Liver (tissue), 9 donors: Measurements from ENCODE around the gene IL37. TPM values are rescaled to one million over a fixed set of nuclear protein-coding genes. Genes with fewer than 3 reads are reported as not detected.
"Not testable (repeated sequence)": the region's sequence is repeated elsewhere in the genome, so short reads cannot be mapped to it uniquely, and the experiment has no call there.

Experiments
- DNase-seq: peaks from one replicate; pipeline ENCODE4 v3.0.0-alpha.2; 2017; ENCODE audit warnings: low spot score
- H3K27ac ChIP-seq, 2 donors: one replicate each; pipeline ENCODE4 v1.7.0; 2013; ENCODE audit warnings: inconsistent platforms in 2 of 2, low read length in 2 of 2, control low read depth in 1 of 2, low read depth in 1 of 2, mild to moderate bottlenecking in 1 of 2
- H3K27me3 ChIP-seq, 4 donors: one replicate each; pipeline versions ENCODE4 v1.6.1 to v1.7.0; 2013; ENCODE audit warnings: low read length in 3 of 4, inconsistent platforms in 1 of 4, mild to moderate bottlenecking in 1 of 4, moderate library complexity in 1 of 4; ENCODE audit not compliant: control insufficient read depth in 4 of 4, insufficient read depth in 4 of 4
- H3K36me3 ChIP-seq, 4 donors: one replicate each; pipeline versions ENCODE4 v1.6.1 to v1.7.0; 2013; ENCODE audit warnings: low read length in 3 of 4, mild to moderate bottlenecking in 3 of 4, low read depth in 1 of 4, moderate library complexity in 1 of 4; ENCODE audit not compliant: control insufficient read depth in 4 of 4, insufficient read depth in 3 of 4
- H3K4me1 ChIP-seq, 4 donors: one replicate each; pipeline versions ENCODE4 v1.6.1 to v1.7.0; 2013; ENCODE audit warnings: low read length in 3 of 4, mild to moderate bottlenecking in 3 of 4, moderate library complexity in 1 of 4; ENCODE audit not compliant: control insufficient read depth in 4 of 4, insufficient read depth in 4 of 4
- H3K4me3 ChIP-seq, 3 donors: one replicate each; pipeline versions ENCODE4 v1.6.1 to v1.7.0; 2013; ENCODE audit warnings: low read length in 3 of 3, control low read depth in 1 of 3, low read depth in 1 of 3, mild to moderate bottlenecking in 1 of 3
- H3K9ac ChIP-seq, 2 donors: one replicate each; pipeline ENCODE4 v1.7.0; 2013; ENCODE audit warnings: low read length in 2 of 2, mild to moderate bottlenecking in 2 of 2, moderate library complexity in 2 of 2, control low read depth in 1 of 2, low read depth in 1 of 2
- H3K9me3 ChIP-seq, 4 donors: one replicate each; pipeline versions ENCODE4 v1.6.1 to v1.7.0; 2013; ENCODE audit warnings: low read length in 3 of 4; ENCODE audit not compliant: control insufficient read depth in 4 of 4
- ATF3 ChIP-seq: IDR thresholded peaks from 2 replicates; pipeline ENCODE4 v1.6.1; 2016; ENCODE audit warnings: antibody characterized with exemption
- EGR1 ChIP-seq, 2 donors: IDR thresholded peaks; 2 replicates each; pipeline ENCODE4 v1.6.1; 2016 to 2018; ENCODE audit warnings: antibody characterized with exemption in 2 of 2, low read depth in 2 of 2
- FOXA2 ChIP-seq: IDR thresholded peaks from 2 replicates; pipeline ENCODE4 v1.6.1; 2016; ENCODE audit warnings: antibody characterized with exemption
- GABPA ChIP-seq, 2 donors: IDR thresholded peaks in 1 of 2; conservative IDR thresholded peaks in 1 of 2; 2 replicates each; pipeline ENCODE4 v1.6.1; 2016; ENCODE audit warnings: antibody characterized with exemption in 2 of 2, mild to moderate bottlenecking in 1 of 2, moderate library complexity in 1 of 2
- HNF4A ChIP-seq, 2 donors: conservative IDR thresholded peaks; 2 replicates each; pipeline ENCODE4 v1.6.1; 2016; ENCODE audit warnings: antibody characterized with exemption in 2 of 2, mild to moderate bottlenecking in 2 of 2
- HNF4G ChIP-seq: IDR thresholded peaks from 2 replicates; pipeline ENCODE4 v1.6.1; 2016; ENCODE audit warnings: antibody characterized with exemption
- JUND ChIP-seq, 2 donors: IDR thresholded peaks; 2 replicates each; pipeline ENCODE4 v1.6.1; 2016; ENCODE audit warnings: antibody characterized with exemption in 2 of 2
- MAX ChIP-seq: IDR thresholded peaks from 2 replicates; pipeline ENCODE4 v1.6.1; 2016; ENCODE audit warnings: antibody characterized with exemption
- NR2F2 ChIP-seq: IDR thresholded peaks from 2 replicates; pipeline ENCODE4 v1.6.1; 2016; ENCODE audit warnings: antibody characterized with exemption
- RAD21 ChIP-seq, 2 donors: IDR thresholded peaks; 2 replicates each; pipeline ENCODE4 v1.6.1; 2016; ENCODE audit warnings: antibody characterized with exemption in 2 of 2, mild to moderate bottlenecking in 2 of 2
- REST ChIP-seq: IDR thresholded peaks from 2 replicates; pipeline ENCODE4 v1.6.1; 2016; ENCODE audit warnings: antibody characterized with exemption, mild to moderate bottlenecking
- RXRA ChIP-seq, 2 donors: IDR thresholded peaks; 2 replicates each; pipeline ENCODE4 v1.6.1; 2017 to 2018; ENCODE audit warnings: antibody characterized with exemption in 2 of 2, mild to moderate bottlenecking in 1 of 2
- SP1 ChIP-seq: IDR thresholded peaks from 2 replicates; pipeline ENCODE4 v1.6.1; 2018; ENCODE audit warnings: antibody characterized with exemption, mild to moderate bottlenecking
- TAF1 ChIP-seq: conservative IDR thresholded peaks from 2 replicates; pipeline ENCODE4 v1.6.1; 2016; ENCODE audit warnings: antibody characterized with exemption, mild to moderate bottlenecking
- YY1 ChIP-seq: IDR thresholded peaks from 2 replicates; pipeline ENCODE4 v1.6.1; 2016; ENCODE audit warnings: antibody characterized with exemption, mild to moderate bottlenecking
- ZBTB33 ChIP-seq: IDR thresholded peaks from 2 replicates; pipeline ENCODE4 v1.6.1; 2016; ENCODE audit warnings: antibody characterized with exemption
- WGBS: extraction: QIAGEN DNeasy Blood & Tissue Kit; methylation state at CpG from one replicate; pipeline ENCODE4 v1.1.7; 2013; 5-methylcytosine and 5-hydroxymethylcytosine counted together
- polyA plus RNA-seq, 2 donors: library from polyadenylated mRNA; stranded (reverse) in 1 of 2; unstranded in 1 of 2; fragments of 200-250 nt in 1 of 2; fragments of >200 nt in 1 of 2; fragmentation: Nextera tagmentation in 1 of 2; extraction: Ambion mirVana in 1 of 2; gene quantifications; one replicate each; pipeline versions ENCODE4 v1.2.1 to v1.2.3, GENCODE V29; 2013 to 2015
- total RNA-seq, 2 donors: library from RNA; depleted of rRNA; stranded (reverse); fragments of >200 nt; gene quantifications; one replicate each; pipeline ENCODE4 v1.2.3, GENCODE V29; 2014
- donor health status: healthy.
- donor health status: healthy.
- donor health status: healthy.
- donor health status: healthy.
- donor health status: healthy.

The IL37 gene
- total and polyA plus RNA-seq, 4 donors = not detected

GRCh38 chr2:112902816-112903215 is 8.1 kb upstream of the IL37 start (continued):
- TF ChIP-seq ZBTB33 (no peak), HNF4A (conservative IDR thresholded peaks at IDR 0.05) (no peak), GABPA (IDR thresholded peaks at IDR 0.05 in 1 of 2, conservative IDR thresholded peaks at IDR 0.05 in 1 of 2) (no peak), TAF1 (no peak), HNF4G (no peak)

GRCh38 chr2:112904883-112905282 is 6.1 kb upstream of the IL37 start:
- TF ChIP-seq FOXA2 (no peak), ATF3 (no peak), TAF1 (no peak)
- peak; percentile 19 for DNase-seq
- Histone ChIP-seq H3K4me1 (no peaks in the 10 kb centered on the region), H3K4me3 (no peak overlapping the region), H3K27me3 (no peaks in the 10 kb centered on the region), H3K27ac (no peak overlapping the region), H3K36me3 (no peaks in the 10 kb centered on the region), H3K9ac (no peak overlapping the region), H3K9me3 (no peaks in the 10 kb centered on the region)
- WGBS = 89% methylated on average over 5 of the region's 5 CpGs

- Histone ChIP-seq H3K27ac (no peak overlapping the region), H3K27me3 (no peaks in the 10 kb centered on the region), H3K36me3 (no peaks in the 10 kb centered on the region), H3K9ac (no peak overlapping the region), H3K9me3 (no peaks in the 10 kb centered on the region), H3K4me3 (no peak overlapping the region), H3K4me1 (no peaks in the 10 kb centered on the region)
- TF ChIP-seq MAX (no peak), EGR1 (IDR thresholded peaks at IDR 0.05; ENCODE audit: low read depth in 2 of 2) (no peak)
- 70% methylated on average over 2 of the region's 2 CpGs for WGBS
- no peak for DNase-seq
These were observed 4.7 kb upstream of the IL37 start for GRCh38 chr2:112906276-112906675.

GRCh38 chr2:112907001-112907949 is 3.7 kb upstream of the IL37 start:
- Histone ChIP-seq H3K4me3 (no peak overlapping the region), H3K27me3 (no peaks in the 10 kb centered on the region), H3K9me3 (no peaks in the 10 kb centered on the region), H3K9ac (no peak overlapping the region), H3K4me1 (no peaks in the 10 kb centered on the region), H3K27ac (no peak overlapping the region), H3K36me3 (no peaks in the 10 kb centered on the region)
- DNase-seq = no peak
- TF ChIP-seq JUND (IDR thresholded peaks at IDR 0.05) = no peak
- TF ChIP-seq ATF3 = no peak
- TF ChIP-seq GABPA (IDR thresholded peaks at IDR 0.05 in 1 of 2, conservative IDR thresholded peaks at IDR 0.05 in 1 of 2) = no peak
- TF ChIP-seq RAD21 (IDR thresholded peaks at IDR 0.05) = no peak
- no peak for TF ChIP-seq NR2F2
- no peak for TF ChIP-seq RXRA (IDR thresholded peaks at IDR 0.05)
- no peak for TF ChIP-seq EGR1 (IDR thresholded peaks at IDR 0.05; ENCODE audit: low read depth in 2 of 2)
- no peak for TF ChIP-seq YY1
- TF ChIP-seq TAF1 = no peak
- TF ChIP-seq SP1 = no peak
- TF ChIP-seq REST = no peak
- 95% methylated on average over 12 of the region's 12 CpGs for WGBS

GRCh38 chr2:112908559-112908958 is 2.4 kb upstream of the IL37 start:
- WGBS = 70% methylated on average over 2 of the region's 2 CpGs
- H3K4me1 ChIP-seq, H3K4me3 ChIP-seq, H3K27me3 ChIP-seq, H3K9ac ChIP-seq, H3K36me3 ChIP-seq, H3K9me3 ChIP-seq, H3K27ac ChIP-seq: not testable (repeated sequence)
- peak; percentile 2 for DNase-seq
